GM23338 (cell line): ENCODE measurements around the gene GPR37L1.

ENCODE experiments used
- CREB1 ChIP-seq: fragments of 250-450 bp; sonication (Bioruptor Pico); IDR thresholded peaks from 2 replicates; pipeline ENCODE4 v1.5.0; 2020; ENCODE audit warnings: low read depth, mild to moderate bottlenecking, moderate library complexity
- EZH2phosphoT487 ChIP-seq: fragments of 200-600 bp; sonication (generic); IDR thresholded peaks from one replicate; pipeline ENCODE4 v1.8.1; 2018; ENCODE audit warnings: antibody characterized with exemption; ENCODE audit not compliant: unreplicated experiment
- POLR2AphosphoS5 ChIP-seq: IDR thresholded peaks from 2 replicates; pipeline ENCODE4 v1.6.1; 2016; ENCODE audit warnings: antibody characterized with exemption, low read depth
- TF ChIP-seq, protein P1 (sequence below), 2 experiments: fragments of 200-600 bp in 1 of 2; sonication (generic) in 1 of 2; conservative IDR thresholded peaks; 2 replicates each; pipeline versions ENCODE4 v1.5.1 to v1.6.1; 2016 to 2017; ENCODE audit warnings: antibody characterized with exemption in 2 of 2, low read depth in 2 of 2, mild to moderate bottlenecking in 2 of 2, moderate library complexity in 1 of 2

DNA sequence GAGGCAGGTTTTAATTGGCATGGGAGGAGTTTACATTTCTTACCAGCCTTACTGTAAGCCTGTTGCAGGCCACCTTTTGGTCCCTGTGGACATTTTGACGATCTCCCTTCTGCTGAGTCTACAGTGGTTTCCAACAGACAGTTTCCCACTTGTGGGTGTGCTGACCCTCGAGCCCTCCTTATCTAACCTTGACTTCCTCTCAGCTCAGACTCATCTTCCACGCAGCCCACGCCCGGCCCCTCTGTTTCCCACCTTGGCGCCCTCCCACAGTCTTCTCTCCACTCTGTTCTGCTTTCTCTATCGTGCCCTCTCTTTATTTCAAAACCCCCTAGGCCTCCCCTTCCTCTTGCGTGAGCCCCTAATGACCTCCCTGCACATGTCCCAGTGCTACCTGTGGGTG is 27.9 kb downstream of the GPR37L1 start:
- no peak for TF ChIP-seq POLR2AphosphoS5
- TF ChIP-seq, protein P1, sequence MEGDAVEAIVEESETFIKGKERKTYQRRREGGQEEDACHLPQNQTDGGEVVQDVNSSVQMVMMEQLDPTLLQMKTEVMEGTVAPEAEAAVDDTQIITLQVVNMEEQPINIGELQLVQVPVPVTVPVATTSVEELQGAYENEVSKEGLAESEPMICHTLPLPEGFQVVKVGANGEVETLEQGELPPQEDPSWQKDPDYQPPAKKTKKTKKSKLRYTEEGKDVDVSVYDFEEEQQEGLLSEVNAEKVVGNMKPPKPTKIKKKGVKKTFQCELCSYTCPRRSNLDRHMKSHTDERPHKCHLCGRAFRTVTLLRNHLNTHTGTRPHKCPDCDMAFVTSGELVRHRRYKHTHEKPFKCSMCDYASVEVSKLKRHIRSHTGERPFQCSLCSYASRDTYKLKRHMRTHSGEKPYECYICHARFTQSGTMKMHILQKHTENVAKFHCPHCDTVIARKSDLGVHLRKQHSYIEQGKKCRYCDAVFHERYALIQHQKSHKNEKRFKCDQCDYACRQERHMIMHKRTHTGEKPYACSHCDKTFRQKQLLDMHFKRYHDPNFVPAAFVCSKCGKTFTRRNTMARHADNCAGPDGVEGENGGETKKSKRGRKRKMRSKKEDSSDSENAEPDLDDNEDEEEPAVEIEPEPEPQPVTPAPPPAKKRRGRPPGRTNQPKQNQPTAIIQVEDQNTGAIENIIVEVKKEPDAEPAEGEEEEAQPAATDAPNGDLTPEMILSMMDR (conservative IDR thresholded peaks at IDR 0.05; ENCODE audit: low read depth in 2 of 2), result no peak
- TF ChIP-seq CREB1 (CRISPR knock-in tag), result no peak
- no peak for TF ChIP-seq EZH2phosphoT487
